Measurements from ENCODE around the gene PXDN. TPM values are rescaled to one million over a fixed set of nuclear protein-coding genes. Genes with fewer than 3 reads are reported as not detected.
A peak's percentile ranks its signal among the peaks of the same experiment; 100 is the strongest.

Gene PXDN
- total RNA-seq, 1 donor from 2014 or later, result 292 TPM

- H3K4me1 Mint-ChIP-seq, result peaks cover 31% of the 10 kb centered on the region
- no peak overlapping the region for H3K4me3 Mint-ChIP-seq
- no peaks in the 10 kb centered on the region for H3K27me3 Mint-ChIP-seq (ENCODE audit: low read depth)
- H3K27ac Mint-ChIP-seq, result peak overlapping the region; percentile 82
- DNase-seq (ENCODE audit: low spot score in 2 of 2, unreplicated experiment in 2 of 2), result no peak
- H3K9me3 Mint-ChIP-seq, result no peaks in the 10 kb centered on the region
- TF ChIP-seq CTCF (IDR thresholded peaks at IDR 0.05; ENCODE audit: unreplicated experiment), result no peak
- H3K36me3 Mint-ChIP-seq, result peaks cover 11% of the 10 kb centered on the region
Observed at GRCh38 chr2:1698188-1698945, 45.9 kb downstream of the PXDN start.

GRCh38 chr2:1697601-1698000 lies 46.7 kb downstream of the PXDN start:
- DNase-seq (ENCODE audit: low spot score in 2 of 2, unreplicated experiment in 2 of 2), result no peak
- Mint-ChIP-seq H3K9me3 (no peaks in the 10 kb centered on the region), H3K4me1 (peaks cover 29% of the 10 kb centered on the region), H3K4me3 (no peak overlapping the region), H3K27ac (no peak overlapping the region), H3K27me3 (ENCODE audit: low read depth) (no peaks in the 10 kb centered on the region), H3K36me3 (peaks cover 16% of the 10 kb centered on the region)
- no peak for TF ChIP-seq CTCF (IDR thresholded peaks at IDR 0.05; ENCODE audit: unreplicated experiment)

GRCh38 chr2:1696472-1696871 lies 47.8 kb downstream of the PXDN start:
- Mint-ChIP-seq H3K27ac (no peak overlapping the region), H3K4me3 (no peak overlapping the region), H3K27me3 (ENCODE audit: low read depth) (no peaks in the 10 kb centered on the region), H3K36me3 (peaks cover 18% of the 10 kb centered on the region), H3K4me1 (peaks cover 23% of the 10 kb centered on the region), H3K9me3 (no peaks in the 10 kb centered on the region)
- no peak for DNase-seq (ENCODE audit: low spot score in 2 of 2, unreplicated experiment in 2 of 2)
- TF ChIP-seq CTCF (IDR thresholded peaks at IDR 0.05; ENCODE audit: unreplicated experiment), result no peak

- Mint-ChIP-seq H3K27me3 (ENCODE audit: low read depth) (no peaks in the 10 kb centered on the region), H3K27ac (no peak overlapping the region)
- no peak for DNase-seq (ENCODE audit: low spot score in 2 of 2, unreplicated experiment in 2 of 2)
Observed at GRCh38 chr2:1694371-1695271, 49.7 kb downstream of the PXDN start.

GRCh38 chr2:1693723-1694122 lies 50.6 kb downstream of the PXDN start:
- Mint-ChIP-seq H3K9me3 (no peaks in the 10 kb centered on the region), H3K27ac (peak overlapping the region; percentile 11), H3K36me3 (peaks cover 23% of the 10 kb centered on the region), H3K4me3 (no peak overlapping the region), H3K27me3 (ENCODE audit: low read depth) (no peaks in the 10 kb centered on the region), H3K4me1 (peaks cover 16% of the 10 kb centered on the region)
- TF ChIP-seq CTCF (IDR thresholded peaks at IDR 0.05; ENCODE audit: unreplicated experiment), result no peak
- no peak for DNase-seq (ENCODE audit: low spot score in 2 of 2, unreplicated experiment in 2 of 2)

More at GRCh38 chr2:1694371-1695271, 49.7 kb downstream of the PXDN start:
- Mint-ChIP-seq H3K4me3 (no peak overlapping the region), H3K36me3 (peaks cover 17% of the 10 kb centered on the region), H3K9me3 (no peaks in the 10 kb centered on the region), H3K4me1 (peaks cover 19% of the 10 kb centered on the region)
- no peak for TF ChIP-seq CTCF (IDR thresholded peaks at IDR 0.05; ENCODE audit: unreplicated experiment)
